Measurements from ENCODE around the gene RNF214.
A peak's percentile ranks its signal among the peaks of the same experiment; 100 is the strongest.
"Not testable (repeated sequence)": the region's sequence is repeated elsewhere in the genome, so short reads cannot be mapped to it uniquely, and the experiment has no call there.

RNF214 gene

DNA sequence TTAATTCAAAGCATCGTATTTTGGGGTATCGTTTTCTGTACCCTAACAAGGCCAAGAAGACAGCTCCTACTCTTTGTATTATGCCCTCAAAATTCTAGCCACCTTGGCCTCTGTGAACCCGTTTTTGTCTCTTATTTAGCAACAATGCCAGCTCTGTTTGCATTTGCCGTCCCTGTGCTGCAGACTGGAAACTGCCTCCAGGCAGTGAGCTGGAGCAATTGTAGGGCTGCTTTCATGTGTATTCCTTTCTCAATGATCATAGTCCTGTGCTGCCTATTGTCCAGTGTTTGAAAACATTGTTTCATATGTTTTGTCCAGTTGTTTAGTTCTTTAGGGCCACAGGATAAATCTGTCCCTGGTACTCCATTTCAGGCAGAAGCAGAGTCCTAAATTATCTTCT lies 38.7 kb downstream of the RNF214 start:
- no peak overlapping the region for H3K4me3 ChIP-seq (ENCODE audit: low read depth, low read length)
- DNase-seq (ENCODE audit: low read depth, low spot score): no peak
- TF ChIP-seq CTCF (IDR thresholded peaks at IDR 0.05; ENCODE audit: insufficient read depth, low read length, missing control alignments): no peak
- CTCF ChIA-PET: interaction anchor here (0.9 to 1.4 kb wide), 3 partner anchors 9 to 32 kb away, joined by 3 to 4 read pairs (median 4); no protein-coding TSS in a partner anchor
- POLR2A ChIA-PET: no interaction called here

GRCh38 chr11:117272175-117272574 lies 39.7 kb downstream of the RNF214 start:
- H3K4me3 ChIP-seq (ENCODE audit: low read depth, low read length); POLR2A ChIA-PET; DNase-seq (ENCODE audit: low read depth, low spot score): not testable (repeated sequence)
- CTCF ChIA-PET: interaction anchor here (0.9 to 1.4 kb wide), 3 partner anchors 18 to 41 kb away, joined by 3 to 4 read pairs (median 4); partner anchors contain the start of gene PCSK7

- POLR2A ChIA-PET: interaction anchor here (0.9 kb wide), 1 partner anchor 54 kb away, joined by 3 read pairs; the partner anchor contains the start of gene CEP164
- TF ChIP-seq CTCF (IDR thresholded peaks at IDR 0.05; ENCODE audit: insufficient read depth, low read length, missing control alignments): no peak
- DNase-seq (ENCODE audit: low read depth, low spot score): peak; percentile 47
- no peak overlapping the region for H3K4me3 ChIP-seq (ENCODE audit: low read depth, low read length)
- CTCF ChIA-PET: interaction anchor here (1.1 kb wide), 1 partner anchor 12 kb away, joined by 3 read pairs; no protein-coding TSS in a partner anchor
Observed at GRCh38 chr11:117273550-117274289, 41.2 kb downstream of the RNF214 start.

GRCh38 chr11:117278347-117278746 lies 45.9 kb downstream of the RNF214 start:
- TF ChIP-seq CTCF (IDR thresholded peaks at IDR 0.05; ENCODE audit: insufficient read depth, low read length, missing control alignments): no peak
- POLR2A ChIA-PET: no interaction called here
- CTCF ChIA-PET: no interaction called here

DNA sequence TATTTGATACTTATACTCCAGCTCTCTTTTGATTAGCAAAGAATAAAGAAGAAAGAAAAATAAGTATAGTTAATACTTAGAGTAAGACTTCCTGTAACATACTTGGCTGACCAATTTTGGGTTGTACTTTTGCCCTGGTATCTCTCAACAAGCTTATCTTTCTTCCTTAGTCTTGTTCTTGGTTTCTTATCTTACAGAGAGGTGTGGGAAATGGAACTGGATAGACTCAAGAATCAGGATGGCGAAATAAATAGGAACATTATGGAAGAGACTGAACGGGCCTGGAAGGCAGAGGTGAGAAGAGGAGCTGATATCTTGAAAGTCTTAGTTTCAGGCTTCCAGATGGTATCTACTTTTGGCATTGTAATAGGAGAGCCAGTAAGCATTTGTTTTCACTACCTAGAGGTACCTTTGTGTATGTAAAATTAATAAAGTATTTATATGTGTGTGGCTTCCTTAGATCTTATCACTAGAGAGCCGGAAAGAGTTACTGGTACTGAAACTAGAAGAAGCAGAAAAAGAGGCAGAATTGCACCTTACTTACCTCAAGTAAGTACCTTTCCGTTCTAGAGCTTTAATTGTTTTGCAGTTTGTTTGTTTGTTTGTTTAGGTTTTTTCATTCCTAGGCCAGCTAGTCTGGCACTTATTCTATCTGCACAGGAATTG lies 47.4 kb downstream of the RNF214 start:
- H3K4me3 ChIP-seq (ENCODE audit: low read depth, low read length): no peak overlapping the region
- CTCF ChIA-PET: interaction anchor here (1.1 to 2.2 kb wide), 3 partner anchors 9 to 48 kb away, joined by 3 to 9 read pairs (median 4); partner anchors contain the start of genes PCSK7 and RNF214
- no peak for TF ChIP-seq CTCF (IDR thresholded peaks at IDR 0.05; ENCODE audit: insufficient read depth, low read length, missing control alignments)
- DNase-seq (ENCODE audit: low read depth, low spot score): no peak
- POLR2A ChIA-PET: no interaction called here

More at GRCh38 chr11:117278347-117278746, 45.9 kb downstream of the RNF214 start:
- DNase-seq (ENCODE audit: low read depth, low spot score): no peak
- H3K4me3 ChIP-seq (ENCODE audit: low read depth, low read length): no peak overlapping the region

DNA sequence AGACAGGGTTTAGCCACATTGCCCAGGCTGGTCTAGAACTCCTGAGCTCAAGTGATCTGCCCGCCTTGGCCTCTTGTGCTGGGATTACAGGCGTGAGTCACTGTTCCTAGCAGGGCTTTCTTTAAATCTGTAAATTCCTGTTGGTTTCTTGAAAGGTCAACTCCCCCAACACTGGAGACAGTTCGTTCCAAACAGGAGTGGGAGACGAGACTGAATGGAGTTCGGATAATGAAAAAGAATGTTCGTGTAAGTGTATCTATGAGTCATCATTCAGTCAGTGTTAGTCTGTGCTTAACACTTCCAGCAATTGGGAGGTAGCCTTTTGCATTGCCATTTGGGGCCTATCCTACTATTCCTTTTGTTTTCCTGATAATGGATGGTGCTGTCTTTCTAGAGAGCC lies 48.7 kb downstream of the RNF214 start:
- peak; percentile 90 for DNase-seq (ENCODE audit: low read depth, low spot score)
- H3K4me3 ChIP-seq (ENCODE audit: low read depth, low read length): no peak overlapping the region
- TF ChIP-seq CTCF (IDR thresholded peaks at IDR 0.05; ENCODE audit: insufficient read depth, low read length, missing control alignments): no peak
- ChIA-PET CTCF (interaction anchor here (2.2 kb wide), 1 partner anchor 49 kb away, joined by 9 read pairs; the partner anchor contains the start of genes PCSK7 and RNF214), POLR2A (interaction anchor here (0.6 kb wide), 1 partner anchor 18 kb away, joined by 3 read pairs; no protein-coding TSS in a partner anchor)
